ENCODE data around the gene CXCL17. TPM values are rescaled to one million over a fixed set of nuclear protein-coding genes. Genes with fewer than 3 reads are reported as not detected.

CXCL17 gene
- total RNA-seq, 3 donors from 2014 or later: not detected

- no peak for TF ChIP-seq CTCF (IDR thresholded peaks at IDR 0.05)
- ATAC-seq (no peak), DNase-seq (no peak)
- Histone ChIP-seq H3K4me3 (no peak overlapping the region), H3K9me3 (no peaks in the 10 kb centered on the region), H3K36me3 (ENCODE audit: low read depth) (no peaks in the 10 kb centered on the region), H3K4me1 (ENCODE audit: low read depth) (peaks cover 4% of the 10 kb centered on the region)
- intact Hi-C loops (cut with DNase I, micrococcal nuclease): no loop called here
These were observed 32.6 kb upstream of the CXCL17 start for GRCh38 chr19:42475366-42475765.

GRCh38 chr19:42474743-42475142, 32.0 kb upstream of the CXCL17 start:
- no peaks in the 10 kb centered on the region for H3K4me1 ChIP-seq (ENCODE audit: low read depth)
- DNase-seq (no peak), ATAC-seq (no peak)
- intact Hi-C loops (cut with DNase I, micrococcal nuclease): no loop called here
- no peak for TF ChIP-seq CTCF (IDR thresholded peaks at IDR 0.05)
- H3K9me3 ChIP-seq: no peaks in the 10 kb centered on the region
- H3K36me3 ChIP-seq (ENCODE audit: low read depth): no peaks in the 10 kb centered on the region
- no peak overlapping the region for H3K4me3 ChIP-seq

GRCh38 chr19:42473686-42474085, 30.9 kb upstream of the CXCL17 start:
- ATAC-seq (no peak), DNase-seq (no peak)
- no peaks in the 10 kb centered on the region for H3K9me3 ChIP-seq
- intact Hi-C loops (cut with DNase I, micrococcal nuclease): no loop called here
- H3K36me3 ChIP-seq (ENCODE audit: low read depth): no peaks in the 10 kb centered on the region
- no peak overlapping the region for H3K4me3 ChIP-seq
- no peak for TF ChIP-seq CTCF (IDR thresholded peaks at IDR 0.05)
- H3K4me1 ChIP-seq (ENCODE audit: low read depth): peaks cover under 1% of the 10 kb centered on the region

GRCh38 chr19:42472402-42473147, 29.8 kb upstream of the CXCL17 start:
- TF ChIP-seq CTCF (IDR thresholded peaks at IDR 0.05): no peak
- DNase-seq (no peak), ATAC-seq (peak; percentile 24)
- no peaks in the 10 kb centered on the region for H3K9me3 ChIP-seq
- intact Hi-C loops (cut with DNase I, micrococcal nuclease): no loop called here
- H3K4me3 ChIP-seq: no peak overlapping the region
- peaks cover 3% of the 10 kb centered on the region for H3K4me1 ChIP-seq (ENCODE audit: low read depth)
- no peaks in the 10 kb centered on the region for H3K36me3 ChIP-seq (ENCODE audit: low read depth)

- no peaks in the 10 kb centered on the region for H3K9me3 ChIP-seq
- DNase-seq (peak in 1 of 3 donors; percentile 52), ATAC-seq (peak; percentile 53)
- H3K36me3 ChIP-seq (ENCODE audit: low read depth): no peaks in the 10 kb centered on the region
- no peak overlapping the region for H3K4me3 ChIP-seq
- no peak for TF ChIP-seq CTCF (IDR thresholded peaks at IDR 0.05)
- intact Hi-C loops (cut with DNase I, micrococcal nuclease): no loop called here
- H3K4me1 ChIP-seq (ENCODE audit: low read depth): peaks cover 3% of the 10 kb centered on the region
These were observed 29.0 kb upstream of the CXCL17 start for GRCh38 chr19:42471554-42472249.
